Neuron (in vitro differentiated cells): ENCODE measurements around the gene CNPY3.
"Not testable (repeated sequence)": the region's sequence is repeated elsewhere in the genome, so short reads cannot be mapped to it uniquely, and the experiment has no call there.

Source experiments
- H2AFZ ChIP-seq: one replicate; pipeline ENCODE4 v1.6.1; 2013; ENCODE audit warnings: low read depth, mild to moderate bottlenecking, inconsistent platforms, low read length, moderate library complexity
- H3K27me3 ChIP-seq: one replicate; pipeline ENCODE4 v1.6.1; 2013; ENCODE audit warnings: low read length; ENCODE audit not compliant: insufficient read depth
- H3K36me3 ChIP-seq: one replicate; pipeline ENCODE4 v1.6.1; 2013; ENCODE audit warnings: low read length; ENCODE audit not compliant: insufficient read depth
- H3K4me1 ChIP-seq: one replicate; pipeline ENCODE4 v1.6.1; 2013; ENCODE audit warnings: low read length; ENCODE audit not compliant: insufficient read depth
- H3K4me3 ChIP-seq: 2 replicates; pipeline ENCODE4 v1.5.1; 2013; ENCODE audit warnings: mild to moderate bottlenecking, low read length, moderate library complexity
- H3K9me3 ChIP-seq: one replicate; pipeline ENCODE4 v1.6.1; 2013; ENCODE audit warnings: low read length

Gene CNPY3

DNA sequence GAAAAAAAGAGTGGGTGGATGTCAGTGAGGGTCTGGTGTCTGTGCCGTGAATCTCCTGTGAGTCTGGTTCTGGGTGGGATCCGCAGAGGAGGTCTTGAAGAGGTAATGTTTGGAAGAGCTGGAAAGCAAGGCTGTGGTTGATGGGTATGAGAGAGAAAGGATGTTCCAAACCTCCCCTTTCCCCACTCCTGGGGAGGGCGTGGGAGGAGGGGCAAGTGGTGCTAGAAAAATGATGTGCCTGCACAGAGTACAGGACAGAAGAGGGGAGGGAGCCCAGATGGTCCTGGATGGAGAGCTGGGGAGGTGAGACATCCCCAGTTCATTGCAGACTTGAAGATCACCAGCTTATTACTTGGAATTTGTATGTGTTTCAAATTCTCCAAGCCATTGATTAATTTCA lies 3.1 kb downstream of the CNPY3 start:
- no peak overlapping the region for H3K4me3 ChIP-seq
- H3K36me3 ChIP-seq = peaks cover 35% of the 10 kb centered on the region
- no peaks in the 10 kb centered on the region for H3K9me3 ChIP-seq
- no peaks in the 10 kb centered on the region for H3K27me3 ChIP-seq
- no peak overlapping the region for H2AFZ ChIP-seq
- peaks cover 19% of the 10 kb centered on the region for H3K4me1 ChIP-seq

GRCh38 chr6:42933205-42933604 lies 3.9 kb downstream of the CNPY3 start:
- Histone ChIP-seq H2AFZ (no peak overlapping the region), H3K36me3 (peaks cover 42% of the 10 kb centered on the region)

GRCh38 chr6:42935322-42935721 lies 6.0 kb downstream of the CNPY3 start:
- Histone ChIP-seq H3K27me3 (no peaks in the 10 kb centered on the region), H3K4me3 (no peak overlapping the region), H2AFZ (no peak overlapping the region), H3K36me3 (peaks cover 59% of the 10 kb centered on the region), H3K9me3 (no peaks in the 10 kb centered on the region), H3K4me1 (peaks cover 16% of the 10 kb centered on the region)

More at GRCh38 chr6:42933205-42933604, 3.9 kb downstream of the CNPY3 start:
- Histone ChIP-seq H3K4me1 (peaks cover 19% of the 10 kb centered on the region), H3K9me3 (no peaks in the 10 kb centered on the region), H3K4me3 (no peak overlapping the region), H3K27me3 (no peaks in the 10 kb centered on the region)

DNA sequence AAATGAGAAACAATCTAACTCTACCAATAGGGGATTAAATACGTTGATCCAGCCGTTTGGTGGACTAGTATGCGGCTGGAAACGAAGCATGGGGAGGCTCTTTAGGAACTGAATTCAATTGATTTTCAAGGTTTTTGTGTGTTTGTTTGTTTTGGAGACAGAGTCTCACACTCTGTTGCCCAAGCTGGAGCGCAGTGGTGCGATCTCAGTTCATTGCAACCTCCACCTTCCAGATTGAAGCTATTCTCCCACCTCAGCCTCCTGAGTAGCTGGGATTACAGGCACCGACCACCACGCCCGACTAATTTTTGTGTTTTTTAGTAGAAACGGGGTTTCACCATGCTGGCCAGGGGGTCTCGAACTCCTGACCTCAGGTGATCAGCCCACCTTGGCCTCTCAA lies 7.1 kb downstream of the CNPY3 start:
- Histone ChIP-seq H2AFZ (no peak overlapping the region), H3K36me3 (peaks cover 61% of the 10 kb centered on the region), H3K4me1 (peaks cover 8% of the 10 kb centered on the region), H3K27me3 (no peaks in the 10 kb centered on the region), H3K4me3 (no peak overlapping the region), H3K9me3 (no peaks in the 10 kb centered on the region)

- peaks cover 58% of the 10 kb centered on the region for H3K36me3 ChIP-seq
- H3K9me3 ChIP-seq = no peaks in the 10 kb centered on the region
- no peaks in the 10 kb centered on the region for H3K27me3 ChIP-seq
- H3K4me3 ChIP-seq = no peak overlapping the region
- H3K4me1 ChIP-seq = peaks cover 3% of the 10 kb centered on the region
- H2AFZ ChIP-seq = no peak overlapping the region
Measured at GRCh38 chr6:42937548-42938427, 8.5 kb downstream of the CNPY3 start.

DNA sequence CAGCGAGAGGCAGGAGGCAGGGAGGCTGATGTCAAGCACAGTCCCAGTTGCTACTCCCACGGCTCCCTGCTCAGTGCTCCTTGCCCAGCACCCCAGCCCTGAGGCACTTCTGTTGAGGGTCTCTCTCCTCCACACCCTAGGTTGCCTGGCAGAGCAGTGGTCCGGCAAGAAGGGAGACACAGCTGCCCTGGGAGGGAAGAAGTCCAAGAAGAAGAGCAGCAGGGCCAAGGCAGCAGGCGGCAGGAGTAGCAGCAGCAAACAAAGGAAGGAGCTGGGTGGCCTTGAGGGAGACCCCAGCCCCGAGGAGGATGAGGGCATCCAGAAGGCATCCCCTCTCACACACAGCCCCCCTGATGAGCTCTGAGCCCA lies 9.1 kb downstream of the CNPY3 start:
- Histone ChIP-seq H3K4me1 (no peaks in the 10 kb centered on the region), H3K36me3 (peaks cover 60% of the 10 kb centered on the region)

DNA sequence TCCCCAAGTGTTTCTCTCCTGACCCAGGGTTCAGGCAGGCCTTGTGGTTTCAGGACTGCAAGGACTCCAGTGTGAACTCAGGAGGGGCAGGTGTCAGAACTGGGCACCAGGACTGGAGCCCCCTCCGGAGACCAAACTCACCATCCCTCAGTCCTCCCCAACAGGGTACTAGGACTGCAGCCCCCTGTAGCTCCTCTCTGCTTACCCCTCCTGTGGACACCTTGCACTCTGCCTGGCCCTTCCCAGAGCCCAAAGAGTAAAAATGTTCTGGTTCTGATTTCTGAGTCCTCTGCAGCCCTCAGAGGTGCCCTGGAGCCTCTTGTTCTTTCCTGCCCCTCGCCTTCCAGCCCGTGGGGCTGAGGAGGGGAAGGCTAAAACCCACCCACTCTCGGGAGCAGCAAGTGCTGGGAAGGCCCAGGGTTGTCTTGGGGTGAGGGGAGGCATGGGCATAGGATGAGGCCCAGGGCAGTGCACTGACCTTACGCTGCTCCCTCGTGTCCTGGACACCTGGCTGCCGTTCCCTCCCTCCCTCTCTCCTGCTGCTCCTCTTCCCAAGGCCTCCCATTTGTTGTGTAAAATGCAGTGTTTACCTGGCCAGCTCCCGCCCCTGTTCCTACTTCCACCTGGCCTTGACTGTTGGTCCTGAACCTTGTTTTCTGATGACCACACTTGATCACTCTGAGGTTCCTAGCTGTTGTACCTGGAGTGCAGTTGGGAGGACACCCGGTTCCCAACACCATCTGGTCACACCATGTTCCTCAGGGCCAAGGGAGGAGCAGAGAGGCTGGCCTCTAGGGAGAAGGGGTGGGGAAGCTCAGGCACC lies 9.9 kb downstream of the CNPY3 start:
- H3K36me3 ChIP-seq = peaks cover 62% of the 10 kb centered on the region
- H3K9me3 ChIP-seq = no peaks in the 10 kb centered on the region
- H3K27me3 ChIP-seq = no peaks in the 10 kb centered on the region

More for the DNA sequence above, 9.1 kb downstream of the CNPY3 start:
- H3K27me3 ChIP-seq = no peaks in the 10 kb centered on the region
- H3K9me3 ChIP-seq = no peaks in the 10 kb centered on the region
- H3K4me3 ChIP-seq = no peak overlapping the region
- H2AFZ ChIP-seq = no peak overlapping the region

GRCh38 chr6:42939810-42940167 lies 10.5 kb downstream of the CNPY3 start:
- Histone ChIP-seq H2AFZ (no peak overlapping the region), H3K9me3 (no peaks in the 10 kb centered on the region), H3K4me1 (no peaks in the 10 kb centered on the region), H3K27me3 (no peaks in the 10 kb centered on the region), H3K36me3 (peaks cover 58% of the 10 kb centered on the region), H3K4me3 (no peak overlapping the region)

More for the DNA sequence above, 9.9 kb downstream of the CNPY3 start:
- H3K4me1 ChIP-seq = no peaks in the 10 kb centered on the region
- H3K4me3 ChIP-seq = no peak overlapping the region
- no peak overlapping the region for H2AFZ ChIP-seq

DNA sequence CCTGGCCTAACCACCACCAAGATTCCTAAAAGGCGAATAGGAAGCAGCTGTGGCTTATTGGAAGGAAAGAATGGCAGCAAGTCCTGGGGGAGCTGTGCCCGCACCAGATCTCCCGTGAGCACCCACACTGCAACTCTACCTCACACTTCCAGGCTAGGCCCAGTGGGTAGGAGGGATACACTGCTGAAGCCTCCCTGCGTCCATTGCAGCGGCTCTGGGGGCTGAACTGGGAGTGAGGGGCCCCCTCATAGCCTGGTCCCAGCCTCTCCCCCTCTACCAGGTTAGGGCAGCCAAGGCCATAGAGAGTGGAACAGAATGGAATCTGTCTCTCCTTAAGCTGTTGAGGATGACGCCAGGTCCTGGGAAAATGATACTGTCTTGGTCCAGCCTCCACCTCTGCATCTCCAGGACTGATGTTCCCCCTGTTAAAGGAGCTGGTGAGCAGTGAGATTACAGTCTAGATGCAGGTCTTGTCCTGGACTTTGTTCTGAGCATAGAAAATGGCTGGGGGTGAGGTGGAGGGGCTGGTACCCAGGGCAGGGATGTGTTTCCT lies 11.3 kb downstream of the CNPY3 start:
- Histone ChIP-seq H3K4me3 (no peak overlapping the region), H2AFZ (no peak overlapping the region), H3K4me1 (no peaks in the 10 kb centered on the region), H3K9me3 (no peaks in the 10 kb centered on the region), H3K36me3 (peaks cover 53% of the 10 kb centered on the region), H3K27me3 (no peaks in the 10 kb centered on the region)

- not testable (repeated sequence) for H3K27me3 ChIP-seq, H3K4me1 ChIP-seq, H3K4me3 ChIP-seq, H2AFZ ChIP-seq, H3K9me3 ChIP-seq
- H3K36me3 ChIP-seq = peaks cover 46% of the 10 kb centered on the region
Measured at GRCh38 chr6:42941356-42941755, 12.1 kb downstream of the CNPY3 start.

DNA sequence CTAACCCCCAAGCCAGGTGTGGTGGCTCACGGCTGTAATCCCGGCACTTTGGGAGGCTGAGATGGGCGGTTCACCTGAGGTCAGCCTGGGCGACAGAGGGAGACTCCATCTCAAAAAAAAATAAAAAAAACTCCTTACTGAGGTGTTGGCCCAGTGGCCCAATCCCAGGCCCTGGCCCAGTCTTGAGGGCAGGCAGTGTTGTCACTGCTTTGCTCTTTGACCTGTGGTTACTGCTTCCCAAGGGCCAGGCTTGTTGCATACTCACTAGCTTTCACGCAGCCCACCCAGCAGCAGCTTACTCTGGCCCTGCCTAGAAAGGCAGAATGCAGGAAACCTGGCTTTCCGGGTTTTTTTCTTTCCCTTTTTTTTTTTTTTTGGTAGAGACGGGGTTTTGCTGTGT lies 13.2 kb downstream of the CNPY3 start:
- H3K36me3 ChIP-seq = peaks cover 39% of the 10 kb centered on the region
- no peaks in the 10 kb centered on the region for H3K9me3 ChIP-seq
- H3K4me1 ChIP-seq = no peaks in the 10 kb centered on the region
- H2AFZ ChIP-seq = no peak overlapping the region
- no peak overlapping the region for H3K4me3 ChIP-seq
- no peaks in the 10 kb centered on the region for H3K27me3 ChIP-seq

DNA sequence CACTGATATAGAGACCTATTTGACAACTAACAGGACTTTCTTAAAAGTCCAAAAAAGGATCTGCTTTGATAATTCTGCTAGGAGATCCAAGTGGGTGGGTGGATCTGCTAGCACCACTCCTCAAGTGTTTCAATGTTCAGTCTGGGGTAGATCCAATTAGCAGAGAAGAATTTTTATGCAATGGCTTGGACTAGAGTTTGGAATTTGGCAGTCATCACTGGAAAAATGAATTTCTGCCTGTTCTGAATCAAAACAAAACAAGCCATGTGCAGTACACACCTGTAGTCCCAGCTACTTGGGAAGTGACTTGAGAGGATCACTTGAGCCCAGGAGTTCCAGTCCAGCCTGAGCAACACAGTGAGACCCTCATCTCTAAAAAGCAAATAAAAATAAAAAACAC lies 18.7 kb downstream of the CNPY3 start:
- no peaks in the 10 kb centered on the region for H3K9me3 ChIP-seq
- no peak overlapping the region for H2AFZ ChIP-seq
- H3K4me3 ChIP-seq = no peak overlapping the region
- no peaks in the 10 kb centered on the region for H3K4me1 ChIP-seq
- H3K36me3 ChIP-seq = peaks cover 8% of the 10 kb centered on the region
- H3K27me3 ChIP-seq = no peaks in the 10 kb centered on the region

GRCh38 chr6:42952389-42952788 lies 23.1 kb downstream of the CNPY3 start:
- Histone ChIP-seq H3K36me3 (no peaks in the 10 kb centered on the region), H3K4me1 (no peaks in the 10 kb centered on the region), H3K27me3 (no peaks in the 10 kb centered on the region), H2AFZ (no peak overlapping the region), H3K9me3 (no peaks in the 10 kb centered on the region), H3K4me3 (no peak overlapping the region)
